Progenitor cell of endocrine pancreas (in vitro differentiated cells): ENCODE data around the gene AMN. TPM values are rescaled to one million over a fixed set of nuclear protein-coding genes. Genes with fewer than 3 reads are reported as not detected.

ENCODE experiments used
- DNase-seq: peaks from one replicate; pipeline ENCODE4 v3.0.0; 2021; ENCODE audit warnings: low spot score; ENCODE audit not compliant: unreplicated experiment
- H3K27ac Mint-ChIP-seq: 2 replicates; pipeline ENCODE4 v1.8.0; 2021; ENCODE audit warnings: mild to moderate bottlenecking, moderate library complexity, mixed read lengths
- H3K27me3 Mint-ChIP-seq: 2 replicates; pipeline ENCODE4 v1.8.0; 2021; ENCODE audit warnings: mixed read lengths
- H3K36me3 Mint-ChIP-seq: 2 replicates; pipeline ENCODE4 v1.8.0; 2022; ENCODE audit warnings: mixed read lengths; ENCODE audit not compliant: insufficient read depth
- H3K4me1 Mint-ChIP-seq: 2 replicates; pipeline ENCODE4 v1.8.0; 2021; ENCODE audit warnings: low read depth, mixed read lengths
- H3K4me3 Mint-ChIP-seq: 2 replicates; pipeline ENCODE4 v1.8.0; 2021; ENCODE audit warnings: low read depth, mild to moderate bottlenecking, moderate library complexity, mixed read lengths
- H3K9me3 Mint-ChIP-seq: 2 replicates; pipeline ENCODE4 v1.8.0; 2021; ENCODE audit warnings: low read depth, mixed read lengths
- CTCF ChIP-seq: fragments of 200-600 bp; sonication (generic); IDR thresholded peaks from one replicate; pipeline ENCODE4 v1.5.0; 2021; ENCODE audit warnings: antibody characterized with exemption, mild to moderate bottlenecking; ENCODE audit not compliant: unreplicated experiment
- total RNA-seq: library from RNA; stranded (reverse); gene quantifications from 2 replicates; pipeline ENCODE4 v1.2.1, GENCODE V29; 2021

AMN gene
- total RNA-seq, 1 donor from 2014 or later: 2.5 TPM

GRCh38 chr14:102907303-102907844, 15.1 kb upstream of the AMN start:
- no peak overlapping the region for H3K4me3 Mint-ChIP-seq
- H3K27ac Mint-ChIP-seq: no peak overlapping the region
- H3K9me3 Mint-ChIP-seq: no peaks in the 10 kb centered on the region

GRCh38 chr14:102907980-102908730, 14.3 kb upstream of the AMN start:
- H3K27ac Mint-ChIP-seq: no peak overlapping the region
- H3K36me3 Mint-ChIP-seq: peaks cover 20% of the 10 kb centered on the region
- TF ChIP-seq CTCF: no peak
- H3K9me3 Mint-ChIP-seq: no peaks in the 10 kb centered on the region
- DNase-seq: no peak
- H3K4me1 Mint-ChIP-seq: no peaks in the 10 kb centered on the region
- no peaks in the 10 kb centered on the region for H3K27me3 Mint-ChIP-seq
- H3K4me3 Mint-ChIP-seq: no peak overlapping the region

More at GRCh38 chr14:102907303-102907844, 15.1 kb upstream of the AMN start:
- Mint-ChIP-seq H3K36me3 (peaks cover 22% of the 10 kb centered on the region), H3K4me1 (no peaks in the 10 kb centered on the region), H3K27me3 (no peaks in the 10 kb centered on the region)
- DNase-seq: no peak
- no peak for TF ChIP-seq CTCF

GRCh38 chr14:102908766-102909455, 13.6 kb upstream of the AMN start:
- Mint-ChIP-seq H3K9me3 (no peaks in the 10 kb centered on the region), H3K4me3 (no peak overlapping the region), H3K36me3 (peaks cover 18% of the 10 kb centered on the region), H3K27me3 (no peaks in the 10 kb centered on the region), H3K27ac (no peak overlapping the region), H3K4me1 (no peaks in the 10 kb centered on the region)
- TF ChIP-seq CTCF: no peak
- DNase-seq: no peak

- TF ChIP-seq CTCF: no peak
Observed at GRCh38 chr14:102909462-102909861, 13.0 kb upstream of the AMN start.

GRCh38 chr14:102909911-102910310, 12.6 kb upstream of the AMN start:
- DNase-seq: no peak
- no peak for TF ChIP-seq CTCF
- H3K9me3 Mint-ChIP-seq: no peaks in the 10 kb centered on the region
- H3K4me1 Mint-ChIP-seq: no peaks in the 10 kb centered on the region
- no peak overlapping the region for H3K4me3 Mint-ChIP-seq
- no peak overlapping the region for H3K27ac Mint-ChIP-seq
- H3K36me3 Mint-ChIP-seq: peaks cover 18% of the 10 kb centered on the region
- H3K27me3 Mint-ChIP-seq: no peaks in the 10 kb centered on the region

More at GRCh38 chr14:102909462-102909861, 13.0 kb upstream of the AMN start:
- no peak overlapping the region for H3K4me3 Mint-ChIP-seq
- DNase-seq: no peak
- H3K27me3 Mint-ChIP-seq: no peaks in the 10 kb centered on the region
- peaks cover 18% of the 10 kb centered on the region for H3K36me3 Mint-ChIP-seq
- H3K27ac Mint-ChIP-seq: no peak overlapping the region
- no peaks in the 10 kb centered on the region for H3K9me3 Mint-ChIP-seq
- no peaks in the 10 kb centered on the region for H3K4me1 Mint-ChIP-seq
